H4 (cell line): ENCODE measurements around the gene TNFAIP3. TPM values are rescaled to one million over a fixed set of nuclear protein-coding genes. Genes with fewer than 3 reads are reported as not detected.
"Not testable (repeated sequence)": the region's sequence is repeated elsewhere in the genome, so short reads cannot be mapped to it uniquely, and the experiment has no call there.

Source experiments
- DNase-seq: peaks from one replicate; pipeline ENCODE4 v3.0.0-alpha.2; 2015; ENCODE audit warnings: low spot score
- total RNA-seq: library from RNA; depleted of rRNA; stranded (reverse); fragments of >200 nt; shearing (Covaris generic); gene quantifications from 2 replicates; pipeline ENCODE4 v1.2.3, GENCODE V29; 2014; rRNA removed

Gene TNFAIP3
- total RNA-seq, result 0.41 and 0.45 TPM in 2 replicates

- DNase-seq, result peak; percentile 74
These were observed at the start of gene TNFAIP3 for GRCh38 chr6:137866914-137867684. Gene TNFAIP3, plus strand, starts transcription at chr6:137867259. Its CDS starts 3,969 bp downstream, at chr6:137871228.

GRCh38 chr6:137818440-137818839 is 48.6 kb upstream of the TNFAIP3 start:
- no peak for DNase-seq

GRCh38 chr6:137819740-137820139 is 47.3 kb upstream of the TNFAIP3 start:
- DNase-seq, result no peak

GRCh38 chr6:137820425-137820824 is 46.6 kb upstream of the TNFAIP3 start:
- DNase-seq, result no peak

- no peak for DNase-seq
These were observed 46.1 kb upstream of the TNFAIP3 start for GRCh38 chr6:137820952-137821351.

GRCh38 chr6:137821491-137821890 is 45.6 kb upstream of the TNFAIP3 start:
- no peak for DNase-seq

- DNase-seq, result no peak
These were observed 43.1 kb upstream of the TNFAIP3 start for GRCh38 chr6:137823826-137824555.

GRCh38 chr6:137824556-137824879 is 42.5 kb upstream of the TNFAIP3 start:
- no peak for DNase-seq

- no peak for DNase-seq
These were observed 42.2 kb upstream of the TNFAIP3 start for GRCh38 chr6:137824896-137825295.

GRCh38 chr6:137827411-137827940 is 39.6 kb upstream of the TNFAIP3 start:
- no peak for DNase-seq

GRCh38 chr6:137827977-137828810 is 38.9 kb upstream of the TNFAIP3 start:
- no peak for DNase-seq

- no peak for DNase-seq
These were observed 37.4 kb upstream of the TNFAIP3 start for GRCh38 chr6:137829641-137830083.

- DNase-seq, result no peak
These were observed 36.5 kb upstream of the TNFAIP3 start for GRCh38 chr6:137830511-137830911.

GRCh38 chr6:137832110-137832509 is 34.9 kb upstream of the TNFAIP3 start:
- DNase-seq, result peak; percentile 14

GRCh38 chr6:137834508-137834907 is 32.6 kb upstream of the TNFAIP3 start:
- no peak for DNase-seq

GRCh38 chr6:137836788-137837187 is 30.3 kb upstream of the TNFAIP3 start:
- DNase-seq, result no peak

GRCh38 chr6:137838090-137838489 is 29.0 kb upstream of the TNFAIP3 start:
- not testable (repeated sequence) for DNase-seq

- DNase-seq, result not testable (repeated sequence)
These were observed 28.5 kb upstream of the TNFAIP3 start for GRCh38 chr6:137838597-137838996.

- no peak for DNase-seq
These were observed 28.0 kb upstream of the TNFAIP3 start for GRCh38 chr6:137839076-137839475.

GRCh38 chr6:137840252-137840651 is 26.8 kb upstream of the TNFAIP3 start:
- DNase-seq, result no peak

GRCh38 chr6:137843211-137843610 is 23.8 kb upstream of the TNFAIP3 start:
- DNase-seq, result no peak

GRCh38 chr6:137844327-137844726 is 22.7 kb upstream of the TNFAIP3 start:
- DNase-seq, result not testable (repeated sequence)
